Rectal smooth muscle tissue (tissue), 1 donor: ENCODE measurements around the gene DPEP3.

Source experiments
- H3K27ac ChIP-seq: one replicate; pipeline ENCODE4 v1.7.0; 2013; ENCODE audit warnings: low read depth, low read length, inconsistent platforms
- H3K27me3 ChIP-seq: one replicate; pipeline ENCODE4 v1.7.0; 2013; ENCODE audit warnings: low read length; ENCODE audit not compliant: control insufficient read depth, insufficient read depth
- H3K36me3 ChIP-seq: one replicate; pipeline ENCODE4 v1.7.0; 2013; ENCODE audit warnings: low read length; ENCODE audit not compliant: control insufficient read depth, insufficient read depth
- H3K4me1 ChIP-seq: one replicate; pipeline ENCODE4 v1.7.0; 2013; ENCODE audit warnings: low read length; ENCODE audit not compliant: control insufficient read depth, insufficient read depth
- H3K4me3 ChIP-seq: one replicate; pipeline ENCODE4 v1.7.0; 2013; ENCODE audit warnings: low read length
- H3K9ac ChIP-seq: one replicate; pipeline ENCODE4 v1.7.0; 2013; ENCODE audit warnings: low read length

Gene DPEP3

DNA sequence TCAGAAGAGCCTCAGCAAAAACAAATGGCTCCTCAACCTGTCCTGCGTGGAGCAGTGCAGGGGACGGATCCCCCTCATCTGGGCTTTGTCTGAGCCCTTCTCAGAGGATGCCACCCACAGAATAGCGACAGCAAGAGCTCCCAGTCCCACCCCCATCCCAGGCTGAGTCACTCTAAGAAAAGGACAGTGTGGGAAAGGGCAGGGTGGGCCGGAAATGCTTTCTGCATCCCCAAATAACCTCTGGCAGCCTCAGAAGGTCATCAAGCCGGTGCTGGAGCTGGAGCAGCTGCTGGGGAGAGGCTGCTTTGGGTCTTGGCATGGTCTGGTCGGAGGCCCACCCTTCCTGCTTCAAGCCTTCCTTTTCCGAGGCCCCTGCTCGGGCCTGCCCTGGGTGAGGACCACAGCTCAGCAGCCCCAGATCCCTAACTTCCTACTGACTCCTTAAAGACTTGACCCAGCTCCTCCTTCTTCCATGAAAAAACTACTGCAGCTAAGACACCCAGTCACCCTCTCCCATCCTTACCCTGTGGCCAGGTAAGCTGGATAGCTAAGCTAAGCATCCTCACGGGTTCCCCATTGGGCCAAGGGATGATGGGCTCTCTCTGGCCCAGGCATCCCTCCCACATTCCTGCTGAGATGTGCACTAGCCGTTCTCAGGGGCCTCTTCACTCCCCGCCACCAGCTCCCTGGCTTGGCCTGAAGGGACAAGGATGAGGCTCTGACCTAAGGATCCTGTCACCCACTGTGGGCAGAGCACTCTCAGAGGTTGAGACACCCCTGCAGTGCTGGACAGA lies 20.6 kb downstream of the DPEP3 start:
- no peaks in the 10 kb centered on the region for H3K27me3 ChIP-seq
- H3K27ac ChIP-seq, result peak overlapping the region; percentile 63
- H3K36me3 ChIP-seq, result peaks cover 43% of the 10 kb centered on the region
- H3K4me1 ChIP-seq, result peaks cover 15% of the 10 kb centered on the region
- H3K4me3 ChIP-seq, result no peak overlapping the region
- H3K9ac ChIP-seq, result peak overlapping the region; percentile 28

DNA sequence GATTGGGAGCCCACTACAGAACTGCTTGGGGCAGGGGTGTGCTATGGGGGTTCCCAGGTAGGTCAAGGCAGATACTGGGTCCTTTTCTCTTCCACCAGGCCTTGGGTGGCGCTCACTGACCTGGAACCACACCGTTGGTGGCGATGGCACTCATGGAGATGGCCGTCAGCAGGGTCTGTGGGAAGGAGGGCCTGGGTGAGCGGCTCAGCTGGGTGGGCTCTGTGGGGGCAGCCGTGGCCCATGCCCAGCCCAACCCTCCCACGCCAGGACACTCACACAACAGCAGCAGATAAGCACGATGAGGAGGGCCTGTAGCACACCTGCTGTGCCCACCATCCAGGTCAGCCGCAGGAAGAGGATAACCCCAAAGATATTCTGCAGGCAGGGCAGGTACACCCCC lies 22.7 kb downstream of the DPEP3 start:
- Histone ChIP-seq H3K27ac (no peak overlapping the region), H3K36me3 (peaks cover 47% of the 10 kb centered on the region), H3K9ac (no peak overlapping the region), H3K4me1 (peaks cover 10% of the 10 kb centered on the region), H3K4me3 (no peak overlapping the region), H3K27me3 (no peaks in the 10 kb centered on the region)

DNA sequence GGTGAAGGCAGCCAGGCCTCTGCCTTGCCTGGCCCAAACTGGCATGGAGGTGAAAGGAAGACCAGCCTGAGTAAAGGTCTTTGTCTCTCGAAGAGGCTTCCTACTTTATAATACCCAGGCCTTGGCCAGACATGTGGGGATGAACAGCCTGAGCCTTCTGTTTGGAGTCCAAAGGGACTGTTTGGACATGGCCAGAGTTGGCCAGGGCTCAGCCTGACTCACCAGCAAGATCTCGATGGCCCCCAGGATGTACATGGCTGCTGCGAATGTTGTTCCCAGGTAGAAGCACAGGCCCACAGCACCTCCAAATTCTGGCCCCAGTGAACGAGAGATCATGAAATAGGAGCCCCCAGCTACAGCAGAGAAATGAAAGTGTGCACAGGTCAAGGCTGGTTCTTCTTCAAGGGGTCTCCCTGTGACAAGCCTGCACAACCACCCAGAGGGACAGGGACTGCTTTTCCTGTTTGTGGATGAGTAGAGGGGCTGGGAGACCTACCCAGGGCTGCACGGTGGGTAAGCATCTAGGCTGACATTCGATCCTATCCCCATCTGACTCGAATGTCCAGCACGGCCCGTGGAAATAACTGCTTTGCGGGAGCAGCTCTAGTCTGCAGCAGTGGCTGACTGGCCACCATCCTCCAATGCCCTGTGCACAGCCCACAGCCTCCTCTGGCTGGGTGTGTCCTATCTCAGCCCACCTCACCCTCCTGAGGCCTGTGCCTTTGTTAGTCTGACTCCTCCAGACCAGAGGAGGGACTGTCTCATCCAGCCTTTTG lies 25.7 kb downstream of the DPEP3 start:
- H3K27me3 ChIP-seq, result no peaks in the 10 kb centered on the region
- H3K9ac ChIP-seq, result no peak overlapping the region
- H3K27ac ChIP-seq, result no peak overlapping the region
- peaks cover 14% of the 10 kb centered on the region for H3K4me1 ChIP-seq
- H3K36me3 ChIP-seq, result peaks cover 47% of the 10 kb centered on the region
- no peak overlapping the region for H3K4me3 ChIP-seq

DNA sequence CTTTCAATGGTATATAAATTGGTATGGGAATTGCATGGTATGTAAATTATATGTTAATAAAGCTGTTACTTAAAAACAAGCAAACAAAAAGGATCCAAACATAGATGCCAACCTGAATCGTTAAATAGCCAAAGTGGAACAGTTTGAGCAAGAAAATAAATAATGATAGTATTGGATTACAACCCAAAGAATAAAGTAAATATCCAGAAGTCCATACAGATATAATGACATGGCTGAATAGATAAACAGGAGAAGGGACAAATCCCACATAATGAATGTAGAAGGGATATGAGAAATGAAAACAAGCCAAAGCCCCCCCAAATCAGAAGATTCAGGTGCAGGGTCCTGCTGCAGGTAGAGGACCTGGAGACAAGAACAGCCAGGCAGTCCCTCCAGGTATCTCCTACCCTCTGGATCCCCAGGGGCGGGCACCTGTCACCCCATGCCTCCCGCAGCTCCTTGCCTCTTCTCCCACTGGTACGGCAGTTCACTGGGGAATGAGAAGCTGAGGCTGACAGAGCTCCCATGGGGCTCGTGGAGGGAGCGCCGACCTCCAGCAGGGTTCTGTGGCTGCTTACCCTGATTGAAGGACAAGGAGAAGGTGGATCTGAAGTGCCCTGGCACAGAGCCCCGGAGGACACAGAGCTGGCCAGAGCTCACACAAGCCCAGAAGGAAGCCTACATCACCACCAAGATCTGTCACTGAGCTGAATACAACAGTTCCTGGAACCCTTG lies 26.5 kb downstream of the DPEP3 start:
- H3K9ac ChIP-seq, result no peak overlapping the region
- H3K27me3 ChIP-seq, result no peaks in the 10 kb centered on the region
- peaks cover 48% of the 10 kb centered on the region for H3K36me3 ChIP-seq
- peaks cover 11% of the 10 kb centered on the region for H3K4me1 ChIP-seq
- H3K4me3 ChIP-seq, result no peak overlapping the region
- H3K27ac ChIP-seq, result no peak overlapping the region

DNA sequence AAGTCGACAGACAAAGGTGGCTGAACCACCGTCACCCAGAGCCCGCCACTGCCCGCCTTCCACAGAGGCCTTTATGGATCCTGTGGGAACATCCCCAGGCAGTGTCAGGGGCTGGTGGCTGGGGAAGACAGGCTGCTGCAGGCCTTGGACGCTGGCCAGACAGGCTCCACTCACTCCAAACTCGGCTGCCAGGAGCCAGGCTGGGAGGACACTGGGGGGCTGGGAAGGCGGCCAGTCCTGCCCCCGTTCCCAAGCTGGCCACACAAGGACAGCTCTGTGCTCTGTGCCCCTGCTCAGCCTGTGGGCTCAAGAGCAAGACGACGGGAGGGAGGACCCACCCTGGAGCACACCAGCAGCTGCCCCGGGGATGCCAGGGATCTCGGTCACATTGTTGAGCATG lies 28.8 kb downstream of the DPEP3 start:
- Histone ChIP-seq H3K4me3 (no peak overlapping the region), H3K36me3 (peaks cover 55% of the 10 kb centered on the region), H3K9ac (no peak overlapping the region), H3K4me1 (peaks cover 11% of the 10 kb centered on the region), H3K27me3 (no peaks in the 10 kb centered on the region), H3K27ac (peak overlapping the region; percentile 55)

DNA sequence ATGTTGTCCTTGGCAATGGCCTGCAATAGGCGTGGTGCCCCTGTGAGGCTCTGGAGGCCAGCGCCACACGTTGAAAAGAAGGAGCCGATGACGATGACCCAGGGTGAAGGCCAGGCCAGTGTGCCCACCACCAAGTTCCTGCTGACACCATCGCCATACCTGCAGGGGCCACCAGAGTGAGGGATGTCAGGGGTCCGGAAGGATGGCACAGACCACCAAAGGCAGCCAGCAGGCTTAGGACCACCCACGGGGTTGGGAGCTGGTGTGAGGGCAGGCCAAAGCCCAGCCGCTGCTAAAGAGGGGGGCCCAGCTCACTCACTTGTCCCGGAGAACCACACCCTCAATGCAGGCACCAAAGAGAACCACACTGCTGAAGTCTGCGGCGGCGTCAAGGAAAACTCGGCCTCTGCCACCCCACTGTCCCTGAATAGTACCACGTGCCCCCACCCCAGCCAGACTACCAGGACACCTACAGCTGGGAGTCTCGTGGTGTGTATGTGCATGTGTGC lies 29.9 kb downstream of the DPEP3 start:
- H3K27ac ChIP-seq, result no peak overlapping the region
- peaks cover 11% of the 10 kb centered on the region for H3K4me1 ChIP-seq
- H3K9ac ChIP-seq, result no peak overlapping the region
- no peak overlapping the region for H3K4me3 ChIP-seq
- no peaks in the 10 kb centered on the region for H3K27me3 ChIP-seq
- peaks cover 57% of the 10 kb centered on the region for H3K36me3 ChIP-seq

DNA sequence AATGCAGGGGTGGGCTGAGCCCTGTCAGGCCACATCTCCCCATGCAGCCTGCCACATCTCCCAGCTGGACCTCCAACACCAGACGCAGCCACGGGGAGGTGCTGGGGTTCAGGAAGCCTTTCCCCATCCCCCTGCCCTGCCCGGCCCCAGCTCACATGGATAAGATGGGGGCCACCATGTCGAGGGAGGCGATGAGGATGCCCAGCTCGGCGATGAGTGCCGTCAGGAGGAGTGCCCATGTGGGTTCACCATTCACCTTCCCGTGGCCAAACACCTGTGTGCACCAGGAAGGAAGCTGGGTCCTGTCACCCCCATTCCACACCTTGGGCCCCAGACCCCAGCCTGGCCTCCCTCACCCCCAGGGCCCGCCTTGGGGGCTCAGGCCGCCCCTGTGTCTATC lies 30.7 kb downstream of the DPEP3 start:
- Histone ChIP-seq H3K27me3 (no peaks in the 10 kb centered on the region), H3K9ac (no peak overlapping the region), H3K27ac (no peak overlapping the region), H3K4me3 (no peak overlapping the region), H3K36me3 (peaks cover 59% of the 10 kb centered on the region), H3K4me1 (peaks cover 16% of the 10 kb centered on the region)

DNA sequence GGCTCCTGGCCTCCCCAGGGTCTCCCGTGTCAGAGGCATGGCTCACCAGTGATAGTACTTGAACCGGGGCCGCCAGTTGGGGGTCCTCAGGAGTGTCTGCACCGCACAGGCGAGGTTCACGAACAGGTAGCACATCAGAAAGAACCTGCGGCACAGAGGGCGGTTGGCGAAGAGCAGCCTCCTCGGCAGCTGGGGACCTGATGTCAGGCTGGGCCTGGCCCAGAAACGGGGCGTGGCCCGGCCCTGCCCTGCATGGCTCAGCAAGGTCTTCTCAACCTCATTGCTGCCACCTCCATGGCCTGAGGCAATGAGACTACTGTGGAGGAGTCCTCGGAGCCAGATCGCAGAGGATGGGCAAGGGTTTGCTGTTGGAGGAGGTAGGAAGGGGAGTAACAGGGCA lies 32.3 kb downstream of the DPEP3 start:
- Histone ChIP-seq H3K9ac (no peak overlapping the region), H3K4me3 (no peak overlapping the region), H3K27ac (no peak overlapping the region), H3K4me1 (peaks cover 27% of the 10 kb centered on the region), H3K27me3 (no peaks in the 10 kb centered on the region), H3K36me3 (peaks cover 51% of the 10 kb centered on the region)

DNA sequence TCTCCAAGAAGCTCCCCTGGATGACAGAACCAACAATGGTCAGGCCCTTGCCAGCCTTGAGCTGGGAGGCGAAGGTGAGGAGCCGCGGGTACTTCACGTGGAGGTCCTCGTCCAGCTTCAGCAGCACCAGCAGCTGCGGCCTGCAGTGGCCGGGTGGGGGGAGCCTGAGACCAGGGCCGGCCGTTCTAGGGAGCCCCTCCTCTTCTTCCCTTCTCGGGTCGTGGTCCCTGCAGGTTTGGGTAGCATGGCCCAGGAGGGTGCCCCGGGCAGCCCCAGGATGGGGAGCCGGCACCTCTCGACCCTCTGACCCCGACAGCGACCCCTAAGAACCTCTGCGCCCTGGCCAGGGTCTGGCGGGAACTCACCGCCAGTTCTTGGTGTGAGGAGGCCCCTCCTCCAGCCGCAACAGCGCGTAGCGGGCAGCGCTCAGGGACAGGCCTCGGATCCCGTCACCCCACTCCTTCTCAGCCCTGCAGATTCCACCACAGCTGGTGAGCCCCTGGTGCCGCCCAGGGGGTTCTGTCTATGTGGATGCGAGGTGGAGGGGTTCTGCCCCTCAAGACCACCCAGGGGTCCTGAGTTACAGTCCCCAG lies 33.2 kb downstream of the DPEP3 start:
- H3K36me3 ChIP-seq, result peaks cover 51% of the 10 kb centered on the region
- H3K4me3 ChIP-seq, result no peak overlapping the region
- no peaks in the 10 kb centered on the region for H3K27me3 ChIP-seq
- H3K27ac ChIP-seq, result no peak overlapping the region
- H3K4me1 ChIP-seq, result peaks cover 26% of the 10 kb centered on the region
- H3K9ac ChIP-seq, result no peak overlapping the region

DNA sequence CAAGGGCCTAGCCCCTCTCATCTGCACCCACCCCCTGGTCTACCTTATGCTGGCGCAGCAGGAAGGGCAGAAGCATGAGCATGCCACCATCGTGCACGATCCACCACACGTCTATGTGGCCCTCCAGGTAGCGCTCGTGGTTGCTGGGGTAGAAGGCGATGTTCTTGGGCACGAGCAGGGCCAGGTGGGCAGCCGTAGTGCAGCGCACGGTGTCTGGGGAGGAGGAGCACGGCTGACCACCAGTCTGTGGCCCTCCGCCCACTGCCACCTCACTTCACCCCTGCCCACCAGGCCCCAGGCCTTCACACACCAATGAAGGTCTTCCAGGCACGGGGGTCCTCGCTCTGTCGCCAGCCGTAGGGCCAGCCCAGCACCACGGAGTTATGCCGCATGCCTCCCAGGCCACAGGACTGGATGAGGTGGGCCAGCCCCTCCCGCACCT lies 34.1 kb downstream of the DPEP3 start:
- H3K9ac ChIP-seq, result no peak overlapping the region
- no peak overlapping the region for H3K4me3 ChIP-seq
- peaks cover 44% of the 10 kb centered on the region for H3K36me3 ChIP-seq
- peaks cover 17% of the 10 kb centered on the region for H3K4me1 ChIP-seq
- no peak overlapping the region for H3K27ac ChIP-seq
- no peaks in the 10 kb centered on the region for H3K27me3 ChIP-seq

DNA sequence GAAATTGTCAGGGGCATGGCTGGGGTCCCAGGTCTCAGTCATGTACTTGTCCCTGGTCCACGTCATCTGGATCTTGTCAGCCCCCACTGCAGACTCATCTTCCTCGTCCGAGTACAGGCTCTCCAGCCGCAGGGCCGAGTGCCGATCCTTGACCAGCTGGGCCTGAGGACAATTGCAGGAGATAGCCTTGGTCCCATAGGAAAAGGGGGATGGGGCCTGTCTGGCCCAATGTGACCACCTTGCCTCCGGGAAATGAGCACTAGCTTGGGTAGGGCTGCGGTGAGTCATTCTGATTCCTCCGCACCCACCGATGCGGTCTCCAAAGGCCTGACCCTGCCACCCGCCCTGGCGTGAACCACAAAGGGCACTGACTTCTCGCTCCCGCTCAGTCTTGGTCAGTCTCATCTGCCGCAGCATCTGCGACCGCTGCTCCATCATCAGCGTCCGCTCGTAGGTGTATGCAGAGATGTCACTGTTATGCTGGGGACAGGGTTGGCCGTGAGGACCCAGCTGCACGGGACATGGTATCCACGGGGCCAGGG lies 34.8 kb downstream of the DPEP3 start:
- Histone ChIP-seq H3K36me3 (peaks cover 37% of the 10 kb centered on the region), H3K27ac (no peak overlapping the region), H3K27me3 (no peaks in the 10 kb centered on the region), H3K4me1 (peaks cover 16% of the 10 kb centered on the region), H3K4me3 (no peak overlapping the region), H3K9ac (no peak overlapping the region)
